Thyroid gland (tissue), 4 donors: ENCODE data around the gene PANX3.

Experiments
- POLR2A ChIP-seq, 2 donors: fragments of 450-650 bp; IDR thresholded peaks; one replicate each; pipeline ENCODE4 v1.6.1; 2017; ENCODE audit warnings: antibody characterized with exemption in 2 of 2, mild to moderate bottlenecking in 2 of 2, moderate library complexity in 1 of 2
- TF ChIP-seq, protein P1 (sequence below), 6 experiments: fragments of 200-600 bp in 3 of 6; fragments of 450-650 bp in 3 of 6; sonication (generic) in 3 of 6; IDR thresholded peaks; one replicate each; pipeline ENCODE4 v1.5.1; 2016 to 2019; ENCODE audit warnings: antibody characterized with exemption in 6 of 6, mild to moderate bottlenecking in 2 of 6, inconsistent platforms in 1 of 6, moderate library complexity in 1 of 6

DNA sequence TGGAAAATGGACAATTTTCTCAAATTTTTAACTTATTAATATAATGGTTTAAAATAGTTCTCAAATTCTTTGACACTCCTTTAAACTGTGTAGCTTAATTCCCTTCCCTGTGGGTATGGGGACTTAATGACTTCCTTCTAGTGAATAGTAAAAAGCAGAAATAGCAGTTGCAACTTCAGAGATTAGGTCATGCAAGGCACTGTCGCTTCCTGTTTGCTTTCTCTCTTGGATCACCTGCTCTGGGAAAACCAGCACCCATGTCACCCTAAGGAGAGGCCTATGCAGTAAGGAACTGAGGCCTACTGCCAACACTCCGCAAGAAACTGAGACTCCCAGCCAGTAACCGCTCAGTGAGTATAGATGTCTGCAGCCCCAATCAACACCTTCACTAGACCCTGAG lies 5.5 kb upstream of the PANX3 start:
- TF ChIP-seq, protein P1, sequence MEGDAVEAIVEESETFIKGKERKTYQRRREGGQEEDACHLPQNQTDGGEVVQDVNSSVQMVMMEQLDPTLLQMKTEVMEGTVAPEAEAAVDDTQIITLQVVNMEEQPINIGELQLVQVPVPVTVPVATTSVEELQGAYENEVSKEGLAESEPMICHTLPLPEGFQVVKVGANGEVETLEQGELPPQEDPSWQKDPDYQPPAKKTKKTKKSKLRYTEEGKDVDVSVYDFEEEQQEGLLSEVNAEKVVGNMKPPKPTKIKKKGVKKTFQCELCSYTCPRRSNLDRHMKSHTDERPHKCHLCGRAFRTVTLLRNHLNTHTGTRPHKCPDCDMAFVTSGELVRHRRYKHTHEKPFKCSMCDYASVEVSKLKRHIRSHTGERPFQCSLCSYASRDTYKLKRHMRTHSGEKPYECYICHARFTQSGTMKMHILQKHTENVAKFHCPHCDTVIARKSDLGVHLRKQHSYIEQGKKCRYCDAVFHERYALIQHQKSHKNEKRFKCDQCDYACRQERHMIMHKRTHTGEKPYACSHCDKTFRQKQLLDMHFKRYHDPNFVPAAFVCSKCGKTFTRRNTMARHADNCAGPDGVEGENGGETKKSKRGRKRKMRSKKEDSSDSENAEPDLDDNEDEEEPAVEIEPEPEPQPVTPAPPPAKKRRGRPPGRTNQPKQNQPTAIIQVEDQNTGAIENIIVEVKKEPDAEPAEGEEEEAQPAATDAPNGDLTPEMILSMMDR (IDR thresholded peaks at IDR 0.05), result no peak
- no peak for TF ChIP-seq POLR2A (IDR thresholded peaks at IDR 0.05)
